H1 (cell line): ENCODE results near the gene TRAPPC6A. TPM values are rescaled to one million over a fixed set of nuclear protein-coding genes. Genes with fewer than 3 reads are reported as not detected.
A peak's percentile ranks its signal among the peaks of the same experiment; 100 is the strongest.

Experiments
- EZH2 ChIP-seq: fragments of 200-600 bp; sonication (generic); IDR thresholded peaks from 2 replicates; pipeline ENCODE4 v1.7.1; 2012; ENCODE audit warnings: low read depth, mild to moderate bottlenecking, moderate library complexity, low read length, inconsistent platforms; ENCODE audit not compliant: severe bottlenecking
- SAP30 ChIP-seq: fragments of 300-600 bp; sonication (generic); IDR thresholded peaks from 2 replicates; pipeline ENCODE4 v1.7.1; 2012; ENCODE audit warnings: low read length, moderate library complexity, mild to moderate bottlenecking, inconsistent platforms; ENCODE audit not compliant: insufficient read depth, insufficient replicate concordance
- SIN3A ChIP-seq, 2 experiments: IDR thresholded peaks in 1 of 2; conservative IDR thresholded peaks in 1 of 2; 2 replicates each; pipeline ENCODE4 v1.6.1; 2011 to 2012; ENCODE audit warnings: low read length in 2 of 2, improper control_type of control experiment in 1 of 2, low read depth in 1 of 2, mild to moderate bottlenecking in 1 of 2
- TAF1 ChIP-seq: IDR thresholded peaks from 2 replicates; pipeline ENCODE4 v1.6.1; 2011; ENCODE audit warnings: mild to moderate bottlenecking, low read depth, low read length
- polyA plus RNA-seq, 7 experiments: library from polyadenylated mRNA; depleted of rRNA in 3 of 7; stranded (reverse) in 5 of 7; unstranded in 2 of 7; fragments of >200 nt in 5 of 7; fragments of 200-250 nt in 2 of 7; gene quantifications; 1 replicate in 5 of 7; 2 replicates in 1 of 7; 4 replicates in 1 of 7; pipeline versions ENCODE4 v1.2.1 to v1.2.3, GENCODE V29; 2011 to 2013; ENCODE audit warnings: missing spikeins in 2 of 7, mixed read lengths in 2 of 7
- total RNA-seq: library from RNA; stranded (reverse); fragmentation: NEBNext Ultra II Directional; extraction: Animal tissue kit (Norgen Biotek cat#: 25700); gene quantifications from 2 replicates; pipeline ENCODE4 v1.2.1, GENCODE V29; 2021
- TF ChIP-seq, protein P1 (sequence below): IDR thresholded peaks from 2 replicates; pipeline ENCODE4 v1.6.1; 2011; ENCODE audit warnings: low read length, improper control_type of control experiment

The TRAPPC6A gene
- total and polyA plus RNA-seq, 2 of the 8 experiments (the other 6 are each of a cell fraction or from before 2014, with no cell fraction given), result 31.8 to 130 TPM

DNA sequence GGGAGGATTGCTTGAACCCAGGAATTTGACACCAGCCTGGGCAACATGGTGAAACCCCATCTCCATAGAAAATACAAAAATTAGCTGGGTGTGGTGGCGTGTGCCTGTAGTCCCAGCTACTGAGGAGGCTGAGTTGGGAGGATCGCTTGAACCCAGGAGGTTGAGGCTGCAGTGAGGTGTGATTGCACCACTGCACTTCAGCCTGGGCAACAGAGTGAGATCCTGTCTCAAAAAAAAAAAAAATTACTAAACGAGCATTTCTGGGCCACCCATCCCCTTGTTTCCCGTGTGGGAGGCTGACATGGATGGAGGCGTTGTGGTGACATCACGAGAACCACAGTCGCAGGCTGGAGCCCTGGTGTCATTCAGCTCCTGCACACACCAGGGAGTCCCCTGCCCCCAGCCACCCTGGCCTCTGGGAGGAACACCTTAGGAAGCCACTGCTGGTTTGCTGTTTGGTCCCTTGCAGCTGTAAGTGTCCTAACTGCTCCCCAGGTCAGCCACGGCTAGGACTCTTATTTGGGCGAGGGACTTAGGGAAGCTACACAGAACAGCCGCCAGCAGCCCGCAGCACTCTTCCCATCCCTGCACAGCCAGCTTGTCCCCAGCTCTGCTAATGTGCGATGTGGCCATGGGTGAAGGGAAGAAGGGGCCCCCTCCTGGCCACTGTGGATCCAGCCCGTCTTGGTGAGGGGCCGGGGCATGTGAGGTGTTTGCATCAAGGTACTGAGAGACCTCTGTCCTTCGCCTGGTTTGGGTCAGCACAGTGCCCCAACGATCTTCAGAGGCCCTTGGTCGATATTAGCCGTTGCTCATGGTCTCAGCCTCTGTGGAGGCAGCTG is 30.0 kb downstream of the TRAPPC6A start (continued):
- TF ChIP-seq EZH2 (no peak), SIN3A (conservative IDR thresholded peaks at IDR 0.05 in 1 of 2, IDR thresholded peaks at IDR 0.05 in 1 of 2; ENCODE audit: low read depth in 1 of 2, low read length in 2 of 2) (no peak), TAF1 (0 out of 2 replicates have a peak, but pooled peaks have one; percentile 16), SAP30 (no peak)
- TF ChIP-seq, protein P1, sequence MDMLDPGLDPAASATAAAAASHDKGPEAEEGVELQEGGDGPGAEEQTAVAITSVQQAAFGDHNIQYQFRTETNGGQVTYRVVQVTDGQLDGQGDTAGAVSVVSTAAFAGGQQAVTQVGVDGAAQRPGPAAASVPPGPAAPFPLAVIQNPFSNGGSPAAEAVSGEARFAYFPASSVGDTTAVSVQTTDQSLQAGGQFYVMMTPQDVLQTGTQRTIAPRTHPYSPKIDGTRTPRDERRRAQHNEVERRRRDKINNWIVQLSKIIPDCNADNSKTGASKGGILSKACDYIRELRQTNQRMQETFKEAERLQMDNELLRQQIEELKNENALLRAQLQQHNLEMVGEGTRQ, result no peak
- TF ChIP-seq, all 59 proteins: peak for 4
